ENCODE measurements around the gene SRSF12. TPM values are rescaled to one million over a fixed set of nuclear protein-coding genes. Genes with fewer than 3 reads are reported as not detected.

The SRSF12 gene
- total RNA-seq, 1 experiment from 2014 or later = not detected

DNA sequence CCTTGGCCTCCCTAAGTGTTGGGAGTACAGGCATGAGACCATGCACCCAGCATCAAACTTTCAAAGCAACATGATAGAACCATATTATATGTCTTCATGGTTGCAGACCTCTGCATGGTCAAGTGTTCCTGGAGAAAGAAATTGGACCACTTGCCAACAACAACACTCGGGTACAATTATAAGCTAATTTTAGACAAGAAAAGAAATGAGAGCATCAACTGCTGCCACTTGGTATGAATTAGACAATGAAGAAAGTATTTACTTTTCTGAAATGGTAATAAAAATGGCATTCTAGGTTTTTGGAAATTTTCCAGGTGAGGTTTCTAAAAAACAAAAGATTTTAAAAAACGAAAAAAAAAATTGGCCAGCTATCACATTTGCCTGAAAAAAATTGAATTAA, 20.3 kb upstream of the SRSF12 start:
- ChIA-PET CTCF (no interaction called here), POLR2A (no interaction called here), RAD21 (ENCODE audit: low non-redundant PET in 1 of 2, low total read pairs in 2 of 2, uncharacterized antibody in 2 of 2, unreplicated experiment in 2 of 2) (no interaction called here)
- H2AFZ ChIP-seq (ENCODE audit: low read depth, low read length, poor library complexity, severe bottlenecking) = no peak overlapping the region
- no peaks in the 10 kb centered on the region for H4K20me1 ChIP-seq (ENCODE audit: insufficient read depth)
- peaks cover 3 to 17% of the 10 kb centered on the region in 2 experiments; a peak in 2 of 4 replicates for H3K4me1 ChIP-seq (ENCODE audit: control insufficient read depth in 1 of 2, insufficient read depth in 2 of 2, low read length in 2 of 2)
- H3K36me3 ChIP-seq (ENCODE audit: control insufficient read depth in 1 of 2, insufficient read depth in 2 of 2, low read length in 2 of 2) = no peaks in the 10 kb centered on the region
- no peak overlapping the region for H3K27ac ChIP-seq (ENCODE audit: low read depth, low read length)
- TF ChIP-seq, protein P1, sequence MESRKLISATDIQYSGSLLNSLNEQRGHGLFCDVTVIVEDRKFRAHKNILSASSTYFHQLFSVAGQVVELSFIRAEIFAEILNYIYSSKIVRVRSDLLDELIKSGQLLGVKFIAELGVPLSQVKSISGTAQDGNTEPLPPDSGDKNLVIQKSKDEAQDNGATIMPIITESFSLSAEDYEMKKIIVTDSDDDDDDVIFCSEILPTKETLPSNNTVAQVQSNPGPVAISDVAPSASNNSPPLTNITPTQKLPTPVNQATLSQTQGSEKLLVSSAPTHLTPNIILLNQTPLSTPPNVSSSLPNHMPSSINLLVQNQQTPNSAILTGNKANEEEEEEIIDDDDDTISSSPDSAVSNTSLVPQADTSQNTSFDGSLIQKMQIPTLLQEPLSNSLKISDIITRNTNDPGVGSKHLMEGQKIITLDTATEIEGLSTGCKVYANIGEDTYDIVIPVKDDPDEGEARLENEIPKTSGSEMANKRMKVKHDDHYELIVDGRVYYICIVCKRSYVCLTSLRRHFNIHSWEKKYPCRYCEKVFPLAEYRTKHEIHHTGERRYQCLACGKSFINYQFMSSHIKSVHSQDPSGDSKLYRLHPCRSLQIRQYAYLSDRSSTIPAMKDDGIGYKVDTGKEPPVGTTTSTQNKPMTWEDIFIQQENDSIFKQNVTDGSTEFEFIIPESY (IDR thresholded peaks at IDR 0.05; ENCODE audit: extremely low read depth, insufficient replicate concordance, low read length) = no peak
- TF ChIP-seq, protein P2, sequence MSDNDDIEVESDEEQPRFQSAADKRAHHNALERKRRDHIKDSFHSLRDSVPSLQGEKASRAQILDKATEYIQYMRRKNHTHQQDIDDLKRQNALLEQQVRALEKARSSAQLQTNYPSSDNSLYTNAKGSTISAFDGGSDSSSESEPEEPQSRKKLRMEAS (IDR thresholded peaks at IDR 0.05) = no peak
- no peak for TF ChIP-seq EZH2phosphoT487 (IDR thresholded peaks at IDR 0.05; ENCODE audit: borderline replicate concordance)
- TF ChIP-seq EZH2 (IDR thresholded peaks at IDR 0.05) = no peak
- no peak for TF ChIP-seq ZNF274 (IDR thresholded peaks at IDR 0.05; ENCODE audit: low read depth, low read length)
- no peak for TF ChIP-seq POLR2AphosphoS5 (IDR thresholded peaks at IDR 0.05; ENCODE audit: low read depth, low read length)
- TF ChIP-seq POLR2A (IDR thresholded peaks at IDR 0.05; ENCODE audit: borderline replicate concordance, extremely low read depth, insufficient read depth, insufficient read length) = no peak
- TF ChIP-seq FOSL1 (IDR thresholded peaks at IDR 0.05; ENCODE audit: low read depth) = no peak
- TF ChIP-seq EGR1 (IDR thresholded peaks at IDR 0.05; ENCODE audit: low read depth) = no peak
- TF ChIP-seq, protein P3, sequence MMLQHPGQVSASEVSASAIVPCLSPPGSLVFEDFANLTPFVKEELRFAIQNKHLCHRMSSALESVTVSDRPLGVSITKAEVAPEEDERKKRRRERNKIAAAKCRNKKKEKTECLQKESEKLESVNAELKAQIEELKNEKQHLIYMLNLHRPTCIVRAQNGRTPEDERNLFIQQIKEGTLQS (IDR thresholded peaks at IDR 0.05) = no peak
- TF ChIP-seq ZFX (IDR thresholded peaks at IDR 0.05) = no peak
- H3K9ac ChIP-seq (ENCODE audit: low read length) = no peak overlapping the region
- H3K4me3 ChIP-seq (replicated peaks in 1 of 2; ENCODE audit: low read depth in 1 of 2, low read length in 2 of 2) = no peak overlapping the region
- intact Hi-C loops (cut with micrococcal nuclease) = no loop called here
- H3K9me2 ChIP-seq (ENCODE audit: insufficient read depth) = no peaks in the 10 kb centered on the region
- no peaks in the 10 kb centered on the region for H3K79me2 ChIP-seq (ENCODE audit: insufficient read depth, low read length)
- BruUV-seq (replicated peaks) = no TSS peak
- no peaks in the 10 kb centered on the region for H3K27me3 ChIP-seq (ENCODE audit: insufficient read depth, low read length)
- H3K4me2 ChIP-seq (ENCODE audit: low read length) = no peak overlapping the region
- no peaks in the 10 kb centered on the region for H3K9me3 ChIP-seq (ENCODE audit: control insufficient read depth in 1 of 2, insufficient read depth in 1 of 2, low read depth in 1 of 2, low read length in 2 of 2)
- ATAC-seq = no peak
- no peak for DNase-seq (ENCODE audit: low read depth, low spot score)
